IMR-90 (cell line): ENCODE data around the gene MROH7. TPM values are rescaled to one million over a fixed set of nuclear protein-coding genes. Genes with fewer than 3 reads are reported as not detected.
A peak's percentile ranks its signal among the peaks of the same experiment; 100 is the strongest.

Experiments used
- ATAC-seq: fragments of 200-7000 bp; cut with Tn5 transposase; 2 replicates; pipeline ENCODE4 v1.9.1; 2020; ENCODE audit warnings: low read depth, mild to moderate bottlenecking, moderate library complexity
- BruUV-seq: library from RNA; stranded (reverse); fragments of 400-500 nt; replicated peaks from 2 replicates; lab custom pipeline; 2021; lab: Mats Ljungman, UMichigan
- CTCF ChIA-PET: fragments of 300-600 bp; formaldehyde crosslinking; extraction: SDS; loops from one replicate; lab custom pipeline; 2021; ENCODE audit warnings: antibody characterized with exemption; lab: Yijun Ruan, JAX
- POLR2A ChIA-PET: fragments of 300-600 bp; sonication (Branson Sonifier 250); formaldehyde crosslinking; loops from one replicate; lab custom pipeline; 2022; ENCODE audit warnings: antibody characterized with exemption; ENCODE audit not compliant: unreplicated experiment; lab: Charles Lee
- DNase-seq: peaks from one replicate; pipeline ENCODE4 v3.0.0; 2013
- H2AFZ ChIP-seq: replicated peaks from 2 replicates; pipeline ENCODE3; 2013; ENCODE audit warnings: low read length, mild to moderate bottlenecking; ENCODE audit not compliant: poor library complexity
- H2AK5ac ChIP-seq: 2 replicates; pipeline ENCODE4 v1.6.1; 2013; ENCODE audit warnings: low read depth, low read length, inconsistent platforms
- H2AK9ac ChIP-seq: replicated peaks from 2 replicates; pipeline ENCODE3; 2013; ENCODE audit warnings: mild to moderate bottlenecking, low read depth, low read length, moderate library complexity; ENCODE audit not compliant: poor library complexity
- H2BK120ac ChIP-seq: 2 replicates; pipeline ENCODE4 v1.6.1; 2013; ENCODE audit warnings: low read depth, low read length, inconsistent platforms
- H2BK15ac ChIP-seq: 3 replicates; pipeline ENCODE4 v1.6.1; 2013; ENCODE audit warnings: low read depth, low read length, inconsistent platforms
- H2BK20ac ChIP-seq: 2 replicates; pipeline ENCODE4 v1.6.1; 2013; ENCODE audit warnings: low read depth, mild to moderate bottlenecking, inconsistent platforms, low read length, moderate library complexity
- H2BK5ac ChIP-seq: 2 replicates; pipeline ENCODE4 v1.6.1; 2013; ENCODE audit warnings: mild to moderate bottlenecking, low read depth, low read length, inconsistent platforms; ENCODE audit not compliant: poor library complexity, severe bottlenecking
- H3K14ac ChIP-seq: replicated peaks from 2 replicates; pipeline ENCODE4 v1.6.1; 2013; ENCODE audit warnings: low read depth, low read length, inconsistent platforms
- H3K18ac ChIP-seq: 2 replicates; pipeline ENCODE4 v1.6.1; 2013; ENCODE audit warnings: low read depth, low read length, control low read depth
- H3K23ac ChIP-seq: 2 replicates; pipeline ENCODE4 v1.6.1; 2013; ENCODE audit warnings: low read depth, low read length, inconsistent platforms
- H3K27ac ChIP-seq: 2 replicates; pipeline ENCODE4 v1.5.1; 2013; ENCODE audit warnings: mild to moderate bottlenecking, control low read depth, low read length; ENCODE audit not compliant: insufficient read depth
- H3K27me3 ChIP-seq: 2 replicates; pipeline ENCODE4 v1.6.1; 2013; ENCODE audit warnings: low read length; ENCODE audit not compliant: control insufficient read depth, insufficient read depth
- H3K36me3 ChIP-seq: 2 replicates; pipeline ENCODE4 v1.6.1; 2013; ENCODE audit warnings: low read length, mixed read lengths; ENCODE audit not compliant: control insufficient read depth, insufficient read depth
- H3K4ac ChIP-seq: 2 replicates; pipeline ENCODE4 v1.6.1; 2013; ENCODE audit warnings: low read depth, low read length, inconsistent platforms
- H3K4me1 ChIP-seq: 2 replicates; pipeline ENCODE4 v1.6.1; 2013; ENCODE audit warnings: low read length, mixed read lengths; ENCODE audit not compliant: control insufficient read depth, insufficient read depth
- H3K4me2 ChIP-seq: 2 replicates; pipeline ENCODE4 v1.6.1; 2013; ENCODE audit warnings: low read depth, mild to moderate bottlenecking, control low read depth, low read length, moderate library complexity
- H3K4me3 ChIP-seq: 2 replicates; pipeline ENCODE4 v1.5.1; 2013; ENCODE audit warnings: low read depth, mild to moderate bottlenecking, control low read depth, low read length, moderate library complexity; ENCODE audit not compliant: insufficient read depth
- H3K56ac ChIP-seq: 2 replicates; pipeline ENCODE4 v1.6.1; 2013; ENCODE audit warnings: low read length, inconsistent platforms; ENCODE audit not compliant: insufficient read depth; ENCODE audit errors: extremely low read depth
- H3K79me1 ChIP-seq, 2 experiments: 2 replicates each; pipeline ENCODE4 v1.6.1; 2013; ENCODE audit warnings: low read length in 2 of 2, inconsistent platforms in 1 of 2, low read depth in 1 of 2
- H3K9ac ChIP-seq: 2 replicates; pipeline ENCODE4 v1.6.1; 2013; ENCODE audit warnings: low read depth, low read length, control low read depth
- H3K9me1 ChIP-seq: 2 replicates; pipeline ENCODE4 v1.6.1; 2013; ENCODE audit warnings: low read length, inconsistent platforms; ENCODE audit not compliant: insufficient read depth
- H3K9me3 ChIP-seq: 2 replicates; pipeline ENCODE4 v1.6.1; 2013; ENCODE audit warnings: low read length; ENCODE audit not compliant: control insufficient read depth, insufficient read depth
- H4K20me1 ChIP-seq: 2 replicates; pipeline ENCODE4 v1.6.1; 2013; ENCODE audit warnings: low read length, inconsistent platforms; ENCODE audit not compliant: insufficient read depth
- H4K5ac ChIP-seq: 2 replicates; pipeline ENCODE4 v1.6.1; 2013; ENCODE audit warnings: mild to moderate bottlenecking, low read depth, low read length, control low read depth
- H4K8ac ChIP-seq, 2 experiments: 2 replicates each; pipeline ENCODE4 v1.6.1; 2013; ENCODE audit warnings: low read depth in 2 of 2, low read length in 2 of 2, control low read depth in 1 of 2, inconsistent platforms in 1 of 2
- H4K91ac ChIP-seq: 2 replicates; pipeline ENCODE4 v1.6.1; 2013; ENCODE audit warnings: low read depth, low read length, inconsistent platforms; ENCODE audit not compliant: insufficient read depth
- BHLHE40 ChIP-seq: fragments of 150-350 bp; IDR thresholded peaks from 2 replicates; pipeline ENCODE4 v1.6.1; 2016; ENCODE audit warnings: mild to moderate bottlenecking, low read depth, low read length
- CEBPB ChIP-seq: IDR thresholded peaks from 2 replicates; pipeline ENCODE4 v1.6.1; 2012; ENCODE audit warnings: low read depth, low read length, improper control_type of control experiment
- CHD1 ChIP-seq: IDR thresholded peaks from 2 replicates; pipeline ENCODE4 v1.6.1; 2012; ENCODE audit warnings: low read depth, low read length, improper control_type of control experiment
- FOS ChIP-seq: fragments of 150-350 bp; IDR thresholded peaks from 2 replicates; pipeline ENCODE4 v1.6.1; 2016; ENCODE audit warnings: low read depth, low read length
- MAFK ChIP-seq: IDR thresholded peaks from 2 replicates; pipeline ENCODE4 v1.6.1; 2012; ENCODE audit warnings: low read depth, low read length, improper control_type of control experiment
- MXI1 ChIP-seq: IDR thresholded peaks from 2 replicates; pipeline ENCODE4 v1.6.1; 2012; ENCODE audit warnings: low read depth, mild to moderate bottlenecking, low read length, moderate library complexity, borderline replicate concordance
- NFE2L2 ChIP-seq: fragments of 150-350 bp; IDR thresholded peaks from 2 replicates; pipeline ENCODE4 v1.6.1; 2016; ENCODE audit warnings: low read depth, mild to moderate bottlenecking, low read length
- POLR2A ChIP-seq: IDR thresholded peaks from 2 replicates; pipeline ENCODE4 v1.6.1; 2012; ENCODE audit warnings: mild to moderate bottlenecking, low read depth, low read length
- RAD21 ChIP-seq: IDR thresholded peaks from 2 replicates; pipeline ENCODE4 v1.6.1; 2012; ENCODE audit warnings: low read length, improper control_type of control experiment
- RFX5 ChIP-seq: IDR thresholded peaks from 2 replicates; pipeline ENCODE4 v1.8.0; 2012; ENCODE audit warnings: low read depth, mild to moderate bottlenecking, low read length, moderate library complexity
- SMC3 ChIP-seq: fragments of 150-350 bp; IDR thresholded peaks from 2 replicates; pipeline ENCODE4 v1.6.1; 2016; ENCODE audit warnings: low read depth, mild to moderate bottlenecking, antibody characterized with exemption, low read length, moderate library complexity
- WGBS, 2 experiments: methylation state at CpG; one replicate each; pipeline versions ENCODE4 v1.1.5 to v1.1.7; 2013; ENCODE audit warnings: missing lambda C conversion rate in 2 of 2; ENCODE audit not compliant: insufficient read length in 1 of 2; ENCODE audit errors: extremely low coverage in 2 of 2; 5-methylcytosine and 5-hydroxymethylcytosine counted together
- dilution Hi-C: fragments of 300-500 bp; cut with HindIII; formaldehyde crosslinking; loops from one replicate; pipeline ENCODE4 v1.14.3; 2018; ENCODE audit warnings: low sequenced_read_pairs; ENCODE audit not compliant: unreplicated experiment
- in situ Hi-C: fragments of 300-500 bp; cut with MboI; formaldehyde crosslinking; loops from 3 replicates; pipeline ENCODE4 v1.14.3; 2019; ENCODE audit warnings: low sequenced_read_pairs, inconsistent platforms, mixed read lengths
- intact Hi-C: fragments of 100-400 bp; cut with micrococcal nuclease; formaldehyde crosslinking; loops from 2 replicates; pipeline ENCODE4 v1.10.0; 2022
- polyA plus RNA-seq, 3 experiments: library from polyadenylated mRNA; depleted of rRNA; stranded (reverse); fragments of >200 nt; gene quantifications; 2 replicates each; pipeline ENCODE4 v1.2.3, GENCODE V29; 2012; ENCODE audit warnings: low replicate concordance in 1 of 3
- total RNA-seq: library from RNA; depleted of rRNA; stranded (reverse); fragments of >200 nt; gene quantifications from 2 replicates; pipeline ENCODE4 v1.2.3, GENCODE V29; 2012
- TF ChIP-seq, protein P1 (sequence below): conservative IDR thresholded peaks from 2 replicates; pipeline ENCODE4 v1.5.1; 2012; ENCODE audit warnings: mild to moderate bottlenecking, low read depth, low read length, improper control_type of control experiment
- TF ChIP-seq, protein P2 (sequence below): fragments of 150-350 bp; IDR thresholded peaks from 2 replicates; pipeline ENCODE4 v1.6.1; 2017; ENCODE audit warnings: mild to moderate bottlenecking, antibody characterized with exemption, low read length, low read depth

MROH7 gene
- total and polyA plus RNA-seq, 2 of the 4 experiments (the other 2 are of a cell fraction), result not detected

DNA sequence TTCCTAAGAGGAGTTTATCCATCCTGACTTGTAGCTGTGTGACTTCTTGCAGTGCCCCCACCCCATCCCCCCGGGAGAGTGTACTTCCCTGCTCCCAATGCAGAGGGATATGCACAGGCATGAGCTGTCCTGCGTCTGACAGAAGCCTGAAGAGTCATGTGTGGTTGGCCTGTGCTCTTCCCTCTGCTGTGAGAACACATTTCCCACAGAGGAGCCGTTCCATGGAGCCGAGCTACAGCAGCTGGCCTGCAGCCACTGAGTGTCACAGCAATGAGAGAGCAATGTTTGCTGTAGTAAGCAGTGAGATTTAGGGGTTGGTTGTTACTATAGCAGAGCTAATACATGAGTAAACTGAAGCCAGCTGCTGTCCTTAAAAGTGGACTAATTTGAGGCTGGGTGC, 100.7 kb downstream of the MROH7 start:
- Histone ChIP-seq H4K5ac (no peak overlapping the region), H3K4me2 (no peak overlapping the region), H3K9me3 (no peaks in the 10 kb centered on the region), H3K56ac (no peak overlapping the region), H2BK15ac (no peak overlapping the region), H3K27ac (no peak overlapping the region), H2AK5ac (no peak overlapping the region), H3K23ac (no peak overlapping the region), H3K9me1 (no peaks in the 10 kb centered on the region), H3K4ac (no peak overlapping the region), H2AFZ (no peak overlapping the region), H2BK120ac (no peak overlapping the region), H3K4me1 (no peaks in the 10 kb centered on the region; the same call in 1 of the 2 replicates), H3K18ac (no peak overlapping the region), H2BK5ac (no peak overlapping the region), H3K4me3 (no peak overlapping the region), H3K27me3 (no peaks in the 10 kb centered on the region), H4K8ac (no peak overlapping the region), H2AK9ac (no peak overlapping the region), H3K79me1 (0 out of 4 replicates have a peak, but pooled peaks cover 0 to 3% of the 10 kb centered on the region in 2 experiments), H3K14ac (no peak overlapping the region), H3K9ac (no peak overlapping the region), H3K36me3 (peaks cover 35% of the 10 kb centered on the region), H4K20me1 (0 out of 2 replicates have a peak, but pooled peaks cover 3% of the 10 kb centered on the region), H2BK20ac (no peak overlapping the region), H4K91ac (no peak overlapping the region)
- intact Hi-C loops, result no loop called here
- DNase-seq (peak; percentile 42), ATAC-seq (peak; percentile 29; the same call in 1 of the 2 replicates)
- ChIA-PET POLR2A (no interaction called here), CTCF (no interaction called here)
- WGBS, 2 experiments, result 58% methylated on average over 2 of the region's 4 CpGs; no CpG with 5 or more reads in 1 of the 2 experiments
- in situ Hi-C loops, result no loop called here
- dilution Hi-C loops, result no loop called here
- TF ChIP-seq, protein P1, sequence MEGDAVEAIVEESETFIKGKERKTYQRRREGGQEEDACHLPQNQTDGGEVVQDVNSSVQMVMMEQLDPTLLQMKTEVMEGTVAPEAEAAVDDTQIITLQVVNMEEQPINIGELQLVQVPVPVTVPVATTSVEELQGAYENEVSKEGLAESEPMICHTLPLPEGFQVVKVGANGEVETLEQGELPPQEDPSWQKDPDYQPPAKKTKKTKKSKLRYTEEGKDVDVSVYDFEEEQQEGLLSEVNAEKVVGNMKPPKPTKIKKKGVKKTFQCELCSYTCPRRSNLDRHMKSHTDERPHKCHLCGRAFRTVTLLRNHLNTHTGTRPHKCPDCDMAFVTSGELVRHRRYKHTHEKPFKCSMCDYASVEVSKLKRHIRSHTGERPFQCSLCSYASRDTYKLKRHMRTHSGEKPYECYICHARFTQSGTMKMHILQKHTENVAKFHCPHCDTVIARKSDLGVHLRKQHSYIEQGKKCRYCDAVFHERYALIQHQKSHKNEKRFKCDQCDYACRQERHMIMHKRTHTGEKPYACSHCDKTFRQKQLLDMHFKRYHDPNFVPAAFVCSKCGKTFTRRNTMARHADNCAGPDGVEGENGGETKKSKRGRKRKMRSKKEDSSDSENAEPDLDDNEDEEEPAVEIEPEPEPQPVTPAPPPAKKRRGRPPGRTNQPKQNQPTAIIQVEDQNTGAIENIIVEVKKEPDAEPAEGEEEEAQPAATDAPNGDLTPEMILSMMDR, result no peak
- TF ChIP-seq FOS (no peak), POLR2A (no peak), MAFK (no peak), MXI1 (no peak), NFE2L2 (no peak), RAD21 (no peak), RFX5 (no peak), BHLHE40 (no peak), SMC3 (no peak), CEBPB (no peak), CHD1 (no peak)
- TF ChIP-seq, protein P2, sequence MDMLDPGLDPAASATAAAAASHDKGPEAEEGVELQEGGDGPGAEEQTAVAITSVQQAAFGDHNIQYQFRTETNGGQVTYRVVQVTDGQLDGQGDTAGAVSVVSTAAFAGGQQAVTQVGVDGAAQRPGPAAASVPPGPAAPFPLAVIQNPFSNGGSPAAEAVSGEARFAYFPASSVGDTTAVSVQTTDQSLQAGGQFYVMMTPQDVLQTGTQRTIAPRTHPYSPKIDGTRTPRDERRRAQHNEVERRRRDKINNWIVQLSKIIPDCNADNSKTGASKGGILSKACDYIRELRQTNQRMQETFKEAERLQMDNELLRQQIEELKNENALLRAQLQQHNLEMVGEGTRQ, result no peak
- no TSS peak for BruUV-seq
